Stimulated activated CD8-positive, alpha-beta memory T cell treated with anti-CD3 and anti-CD28 coated beads, Interleukin-4, amount 100 ng/mL, for 24 hours (primary cell): ENCODE measurements around the gene STK38.
A peak's percentile ranks its signal among the peaks of the same experiment; 100 is the strongest.

ENCODE experiments used
- DNase-seq: peaks from one replicate; pipeline ENCODE4 v3.0.0-alpha.2; 2020; ENCODE audit warnings: low read depth

STK38 gene

DNA sequence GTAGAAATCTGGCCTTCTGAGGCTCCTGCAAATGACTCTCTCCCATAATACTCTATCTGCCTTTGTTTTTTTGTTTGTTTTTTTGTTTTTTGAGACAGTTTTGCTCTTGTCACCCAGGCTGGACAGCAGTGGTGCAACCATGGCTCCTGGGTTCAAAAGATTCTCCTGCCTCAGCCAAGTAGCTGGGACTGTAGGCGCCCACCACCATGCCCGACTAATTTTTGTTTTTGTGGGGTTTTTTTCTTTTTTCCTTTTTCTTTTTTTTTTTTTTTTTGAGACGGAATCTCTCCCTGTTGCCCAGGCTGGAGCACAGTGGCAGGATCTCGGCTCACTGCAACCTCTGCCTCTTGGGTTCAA is 16.6 kb upstream of the STK38 start:
- DNase-seq, result no peak

DNA sequence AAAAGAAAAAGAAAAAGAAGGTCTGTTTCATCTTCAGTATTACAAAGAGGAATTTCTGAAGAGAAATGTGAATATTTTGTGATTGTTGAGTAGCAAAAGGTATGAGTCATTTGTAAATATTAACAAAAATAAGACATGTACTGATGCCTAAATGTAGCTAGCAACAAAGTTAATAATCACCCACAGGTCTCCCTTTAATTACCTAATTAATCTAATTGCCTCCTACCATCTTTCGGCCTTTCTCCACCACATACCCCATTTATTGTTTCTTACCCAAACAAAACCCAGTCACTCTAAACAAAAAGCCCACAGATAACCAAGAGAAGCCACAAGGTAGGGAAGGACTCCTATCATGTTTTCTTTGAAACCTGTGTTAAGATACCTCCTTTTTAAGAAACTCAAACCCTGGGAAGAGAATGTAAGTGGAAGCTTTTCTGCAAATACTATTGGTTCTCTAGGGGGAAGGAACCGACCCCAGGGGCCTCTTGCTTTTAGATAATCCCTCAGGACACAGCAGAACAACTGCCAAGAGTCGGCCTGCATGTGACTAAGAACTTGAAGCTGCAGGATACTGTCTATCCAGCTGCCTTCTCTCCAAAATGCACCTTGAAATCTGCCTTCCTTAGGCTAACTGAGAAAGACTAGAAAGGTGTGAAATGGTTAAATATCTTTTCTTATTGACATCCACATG is 16.1 kb upstream of the STK38 start:
- DNase-seq, result no peak

DNA sequence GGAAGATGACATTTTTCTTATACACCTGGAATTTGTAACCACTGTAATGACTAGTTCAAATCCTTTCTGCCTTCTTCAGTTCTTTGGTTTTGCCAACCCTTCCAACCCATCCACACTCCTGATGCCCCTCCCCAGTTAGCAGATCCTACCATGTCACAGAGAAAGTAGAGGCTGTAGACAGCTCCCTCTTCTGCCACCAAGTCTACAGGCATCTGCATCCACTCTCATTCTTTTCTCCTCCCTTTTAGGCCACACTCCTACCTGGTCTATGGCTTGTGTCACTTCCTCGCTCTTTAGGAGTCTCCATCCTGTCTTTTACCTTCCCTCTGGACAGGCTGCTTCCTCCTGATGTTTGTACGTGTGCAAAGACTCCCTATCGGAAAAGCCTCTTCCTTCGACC is 13.5 kb upstream of the STK38 start:
- no peak for DNase-seq

DNA sequence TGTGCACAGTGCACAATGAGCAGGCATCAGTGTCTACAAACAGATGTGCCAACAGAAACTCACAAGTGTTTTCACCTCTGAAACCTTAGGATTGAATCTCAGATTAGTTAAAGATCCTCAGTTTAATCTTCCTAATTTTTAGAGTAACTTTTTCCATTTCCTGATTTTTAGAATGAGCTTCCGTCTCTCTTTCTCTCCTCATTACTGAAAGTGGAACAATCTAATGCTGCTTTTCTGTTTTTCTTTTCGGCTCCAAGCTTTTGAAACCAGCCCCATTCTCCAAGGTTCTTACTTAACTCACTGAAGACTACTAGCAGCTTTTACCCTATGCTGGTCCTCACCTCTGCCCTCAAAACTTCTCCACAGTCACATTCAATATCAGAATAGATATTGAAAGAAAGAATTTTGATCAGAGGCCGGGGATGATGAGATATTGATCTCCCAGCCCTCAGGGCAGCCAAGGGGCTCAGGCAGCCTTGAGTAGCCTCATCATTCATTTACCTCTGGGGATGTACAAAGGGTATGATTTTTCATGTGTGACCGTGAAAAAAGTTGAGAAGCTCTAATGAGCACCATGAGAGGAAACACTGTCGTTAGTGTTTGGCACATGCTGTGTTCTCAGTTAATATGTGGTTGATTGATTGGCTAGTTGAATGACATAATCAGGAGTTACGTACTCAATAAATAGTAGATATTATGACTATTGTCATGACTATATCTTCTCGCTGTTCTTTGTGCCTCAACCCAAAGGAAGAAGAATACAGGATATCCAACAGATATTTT is 11.9 kb upstream of the STK38 start:
- no peak for DNase-seq

DNA sequence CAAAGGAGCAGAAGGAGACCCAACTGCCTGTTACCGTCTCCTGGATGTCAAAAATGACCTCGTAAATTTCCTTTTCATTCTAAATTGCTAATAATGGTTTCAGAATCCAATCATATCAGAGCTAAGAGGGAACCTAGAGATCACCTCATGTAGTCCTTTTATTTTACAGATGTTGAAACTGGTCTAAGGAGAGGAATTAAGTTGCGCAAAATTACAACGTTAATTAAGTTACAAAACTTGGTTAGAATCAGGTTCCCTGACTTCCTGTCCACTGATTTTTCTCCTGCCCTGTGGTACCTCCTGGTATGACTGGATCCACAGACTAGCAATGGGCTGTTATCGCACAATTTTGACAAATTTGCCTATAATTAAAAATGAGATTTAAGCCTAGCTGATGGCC is 9.0 kb upstream of the STK38 start:
- DNase-seq, result no peak

DNA sequence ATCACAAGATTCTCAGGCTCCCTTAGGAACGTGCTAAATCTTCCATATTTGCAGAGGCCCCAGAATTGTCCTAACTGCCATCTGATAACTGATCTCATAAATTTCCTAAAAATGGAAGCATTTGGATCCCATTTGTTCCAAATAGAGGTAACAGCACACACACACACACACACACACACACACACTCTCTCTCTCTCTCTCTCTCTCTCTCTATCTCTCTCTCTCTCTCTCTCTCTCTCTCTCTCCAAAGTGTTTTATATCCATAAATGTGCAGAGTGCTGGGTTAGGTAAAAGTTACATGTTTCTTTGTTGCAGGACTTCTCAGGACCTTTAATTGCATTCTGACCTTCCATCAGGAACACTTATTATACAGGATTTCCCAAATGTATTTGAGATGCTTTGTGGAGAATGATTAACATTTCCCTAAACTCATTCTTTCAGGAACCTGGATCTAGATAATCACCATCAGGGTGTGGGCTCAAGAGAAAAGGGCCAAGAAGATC is 8.5 kb upstream of the STK38 start:
- no peak for DNase-seq

DNA sequence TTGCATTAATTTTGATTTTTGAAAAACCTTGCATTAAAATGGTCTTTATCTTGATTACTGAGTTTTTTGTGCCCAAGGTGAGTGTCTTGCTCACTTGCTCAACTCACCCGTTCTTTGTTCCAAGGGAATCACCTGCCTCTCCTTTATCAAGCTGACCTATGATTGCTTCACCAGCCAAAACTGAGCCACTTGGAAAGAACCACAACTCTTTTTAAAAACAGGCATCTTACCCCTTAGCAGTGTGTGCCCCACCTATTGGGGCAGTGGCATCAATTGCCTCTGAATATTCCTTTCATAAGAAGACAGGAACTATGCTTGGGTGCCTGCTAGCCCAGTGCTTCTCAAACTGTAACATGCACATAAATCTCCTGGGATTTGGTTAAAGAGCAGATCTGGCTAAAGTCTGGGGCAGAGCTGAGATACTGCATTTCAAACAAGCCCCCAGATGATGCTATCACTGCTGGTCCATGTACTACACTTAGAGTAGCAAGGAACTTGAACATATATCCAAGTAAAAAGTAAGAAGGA is 3.3 kb upstream of the STK38 start:
- no peak for DNase-seq

DNA sequence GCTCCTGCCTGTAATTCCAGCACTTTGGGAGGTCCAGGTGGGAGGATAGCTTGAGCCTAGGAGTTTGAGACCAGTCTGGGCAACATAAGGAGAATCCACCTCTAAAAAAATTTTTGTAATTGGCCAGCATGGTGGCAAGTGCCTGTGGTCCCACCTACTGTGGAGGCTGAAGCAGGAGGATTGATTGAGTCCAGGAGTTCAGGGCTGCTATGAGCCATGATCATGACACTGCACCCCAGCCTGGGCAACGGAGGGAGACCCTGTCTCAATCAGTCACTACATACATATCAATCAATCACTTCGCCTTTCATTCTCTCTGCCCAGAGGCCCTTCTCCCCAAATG is 1.1 kb upstream of the STK38 start:
- no peak for DNase-seq

DNA sequence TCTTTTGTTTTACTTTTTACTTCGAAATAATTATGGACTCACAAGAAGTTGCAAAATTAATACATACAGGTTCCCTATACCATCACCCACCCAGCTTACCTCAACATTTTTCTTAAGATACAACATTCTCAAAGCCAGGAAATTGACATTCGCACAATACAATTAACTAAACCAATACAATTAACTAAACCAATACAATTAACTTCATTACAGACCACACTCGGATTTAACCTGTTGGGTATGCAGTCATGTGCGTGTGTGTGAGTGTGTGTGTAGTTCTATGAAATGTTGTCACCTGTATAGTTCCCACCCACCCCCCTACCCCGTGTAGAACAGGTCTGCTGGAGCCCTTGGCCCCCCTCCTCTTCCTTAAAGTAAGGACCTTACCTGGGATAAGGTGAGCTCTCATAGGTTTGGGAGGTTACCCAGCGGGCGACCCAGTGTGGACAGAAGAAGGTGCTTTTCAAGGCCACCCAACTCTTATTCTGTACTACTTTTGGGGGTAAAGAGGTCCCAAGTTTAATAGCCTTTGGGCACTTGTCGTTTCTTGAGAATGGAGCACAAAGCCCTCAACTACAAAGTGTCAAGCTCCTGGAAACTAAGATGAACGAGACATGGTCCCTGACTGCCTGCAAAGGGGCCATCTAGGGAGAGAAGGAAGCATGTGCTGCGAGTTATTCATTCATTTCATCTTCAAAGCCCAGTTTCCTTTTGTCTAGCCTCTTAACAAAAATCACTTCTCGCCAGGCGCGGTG is 544 bp upstream of the STK38 start:
- no peak for DNase-seq

DNA sequence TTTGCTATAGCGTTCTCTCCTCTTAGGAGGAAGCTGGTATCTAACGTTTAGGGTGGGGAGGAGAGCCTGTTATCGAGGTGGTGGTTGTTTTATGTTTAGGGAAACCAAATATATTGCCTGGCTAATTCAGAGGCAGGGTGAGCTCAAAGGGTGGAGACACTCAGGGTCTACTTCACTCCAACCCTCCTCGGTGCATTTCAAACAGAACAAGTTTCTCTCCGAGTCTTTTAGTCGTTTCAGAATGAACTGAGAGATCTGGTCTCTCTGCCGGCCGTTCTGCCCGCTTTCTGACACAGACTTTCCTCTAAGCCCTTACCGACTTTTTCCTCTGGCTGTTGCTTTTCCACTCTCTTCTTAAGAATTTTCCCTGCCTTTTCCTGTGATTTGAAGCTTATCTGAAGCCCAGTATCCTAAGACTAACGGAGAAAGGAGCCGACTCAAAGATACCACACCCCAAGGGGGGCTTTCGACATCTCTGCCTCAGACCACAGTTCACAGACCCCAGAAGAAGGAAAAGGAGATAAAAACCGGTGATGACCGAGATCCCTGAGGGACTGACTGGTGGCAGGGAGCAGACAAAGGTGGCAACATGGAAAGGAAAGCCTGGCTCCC is 865 bp downstream of the STK38 start:
- DNase-seq, result no peak

DNA sequence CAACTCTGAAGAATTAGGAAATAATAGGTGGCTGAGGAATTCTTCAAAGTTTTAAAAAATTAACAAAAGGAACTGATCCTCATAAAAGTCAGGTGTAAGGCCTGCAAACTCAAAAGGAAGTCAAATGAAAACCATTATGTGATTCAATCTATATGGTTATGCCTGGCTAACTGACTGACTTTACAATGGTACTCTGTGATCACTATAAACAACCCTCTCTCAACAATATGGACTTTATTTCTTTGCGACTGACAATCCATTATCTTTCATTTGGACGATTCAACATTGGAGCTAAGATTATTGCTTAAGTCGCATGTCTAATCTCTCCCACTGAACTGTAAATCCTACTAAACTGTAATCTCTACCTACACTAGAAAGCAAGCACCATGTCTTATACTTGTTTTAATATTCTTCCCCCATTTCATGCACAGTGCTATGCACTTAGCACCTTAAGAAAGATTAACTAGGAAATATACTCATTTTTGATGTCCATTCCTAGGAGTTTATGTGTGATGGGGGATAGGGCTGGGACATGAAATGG is 1.4 kb downstream of the STK38 start:
- no peak for DNase-seq

DNA sequence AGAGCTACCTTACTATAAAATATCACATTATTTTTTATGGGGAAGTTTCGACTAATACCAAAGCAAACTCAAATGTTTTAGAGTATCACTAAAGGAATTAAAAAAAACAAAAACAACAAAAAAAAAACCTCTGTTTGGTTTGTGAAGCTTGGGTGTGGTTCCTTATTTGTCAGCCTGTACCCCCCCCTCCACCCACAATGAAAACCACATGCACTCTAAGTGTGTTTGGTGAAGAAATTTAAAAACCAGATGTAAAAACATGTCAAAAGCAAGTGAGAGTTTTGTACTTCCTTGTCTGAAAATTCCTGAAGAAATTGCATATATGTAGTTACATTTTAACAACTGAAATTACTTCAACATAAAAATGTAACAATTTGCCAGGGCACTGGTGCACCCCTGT is 3.1 kb downstream of the STK38 start:
- DNase-seq, result peak; percentile 27

DNA sequence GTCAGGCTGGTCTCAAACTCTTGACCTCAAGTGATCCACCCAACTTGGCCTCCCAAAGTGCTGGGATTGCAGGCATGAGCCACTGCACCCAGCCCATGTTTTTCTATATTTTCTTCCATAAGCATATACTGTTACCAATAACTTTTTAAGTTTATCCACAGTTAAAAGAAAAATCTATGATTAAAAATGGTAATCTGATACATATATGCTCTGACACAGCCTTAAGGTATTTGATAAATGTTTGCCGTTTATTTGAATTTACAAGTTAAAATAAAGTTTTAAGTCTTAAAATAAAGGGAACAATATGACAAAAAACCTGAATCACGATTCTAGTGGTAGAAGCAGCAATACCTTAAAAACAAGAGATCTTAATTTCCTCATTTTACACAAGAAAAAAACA is 5.2 kb downstream of the STK38 start:
- DNase-seq, result no peak

DNA sequence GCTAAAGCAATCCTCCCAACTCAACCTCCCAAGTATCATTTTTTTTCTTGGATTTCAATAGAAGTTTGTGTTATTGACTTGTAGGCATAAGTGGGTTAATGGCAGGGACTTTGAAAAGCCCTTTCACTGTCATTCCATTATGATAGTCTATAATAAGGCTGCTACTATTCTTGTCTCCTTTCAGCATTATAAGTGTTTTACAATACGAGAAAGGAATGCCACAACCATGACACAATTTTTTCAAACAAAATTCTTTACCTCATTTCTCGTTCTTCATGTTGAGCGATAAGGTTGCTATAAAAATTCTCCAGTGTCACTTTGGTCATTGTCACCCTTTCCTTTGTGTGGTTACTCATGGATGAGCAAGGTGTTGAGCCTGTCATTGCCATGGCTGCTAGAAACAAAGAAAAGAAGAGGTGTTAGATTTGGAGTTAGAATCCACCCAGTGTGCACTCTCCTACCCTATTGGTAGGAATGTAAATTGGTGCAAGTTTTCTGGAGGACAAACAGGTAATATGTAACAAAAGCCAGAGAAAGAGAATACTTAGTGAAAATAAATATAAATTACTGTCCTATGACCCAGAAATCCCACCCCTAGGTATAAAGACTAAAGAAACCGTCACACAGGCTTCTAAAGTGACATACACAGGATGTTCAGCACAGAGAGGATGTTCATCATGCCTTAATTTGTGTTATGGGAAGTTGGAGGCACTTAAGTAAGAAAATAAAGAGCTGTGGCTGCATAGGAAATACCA is 7.3 kb downstream of the STK38 start:
- DNase-seq, result no peak

DNA sequence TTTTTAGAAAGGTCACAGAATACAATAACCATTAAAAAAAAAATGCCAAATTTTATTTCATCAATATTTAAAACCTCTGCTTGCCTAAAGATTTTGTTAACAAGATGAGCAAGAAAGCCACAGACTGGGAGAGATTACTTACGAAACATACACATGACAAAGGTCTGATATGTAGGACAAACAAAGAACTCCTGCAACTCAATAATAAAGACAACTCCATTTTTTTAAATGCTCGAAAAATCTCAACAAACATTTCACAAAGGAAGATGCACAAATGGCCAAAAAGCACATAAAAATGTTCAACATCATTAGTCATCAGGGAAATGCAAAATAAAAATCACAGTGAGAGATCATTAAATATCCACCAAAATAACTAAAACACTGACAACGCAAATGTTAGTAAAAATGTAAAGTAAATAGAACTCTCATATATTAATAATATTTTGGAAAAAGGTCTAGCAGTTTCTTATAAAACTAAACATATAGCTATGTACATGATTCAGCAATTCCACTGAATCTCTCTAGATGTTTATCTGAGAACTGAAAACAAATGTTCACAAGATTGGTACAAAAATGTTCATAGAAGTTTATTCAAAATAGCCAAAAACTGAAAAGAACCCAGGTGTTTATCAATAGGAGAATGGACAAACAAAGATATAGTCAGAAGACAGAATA is 10.3 kb downstream of the STK38 start:
- no peak for DNase-seq

DNA sequence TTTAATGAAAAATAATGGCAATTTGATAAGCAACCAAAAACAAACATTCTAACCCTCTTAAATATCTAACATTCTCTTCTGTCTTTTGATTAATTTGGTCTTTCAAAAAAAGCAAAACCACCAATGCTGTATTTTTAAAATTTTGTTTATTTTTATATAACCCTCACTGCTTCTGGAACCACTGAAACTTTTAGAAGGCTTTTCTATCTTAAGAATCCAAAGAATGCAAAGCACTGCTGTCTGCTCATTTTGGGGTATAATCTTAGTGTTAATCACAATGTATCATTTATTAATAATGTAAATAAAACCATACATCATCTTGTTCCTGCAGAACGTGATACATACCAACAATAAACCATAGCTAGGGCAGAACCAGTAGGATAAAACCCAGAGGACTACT is 14.0 kb downstream of the STK38 start:
- no peak for DNase-seq

DNA sequence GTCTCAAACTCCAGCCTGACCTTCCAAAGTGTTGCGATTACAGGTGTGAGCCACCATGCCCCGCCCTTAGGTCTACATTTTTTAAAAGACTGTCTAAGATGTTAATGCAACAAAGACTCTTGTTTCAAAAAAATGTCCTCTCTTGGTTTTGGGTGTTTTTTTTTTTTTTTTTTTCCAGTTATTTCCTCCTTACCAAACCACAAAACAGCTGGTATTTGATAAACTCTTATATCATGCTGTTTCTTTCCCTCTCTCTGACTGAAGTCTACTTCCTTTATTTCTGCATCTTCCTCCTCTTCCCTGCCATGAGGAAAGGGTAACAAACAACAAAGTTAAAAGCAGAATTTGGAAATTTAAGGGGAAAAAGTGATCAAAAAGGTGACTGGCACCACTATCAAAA is 21.2 kb downstream of the STK38 start:
- no peak for DNase-seq

DNA sequence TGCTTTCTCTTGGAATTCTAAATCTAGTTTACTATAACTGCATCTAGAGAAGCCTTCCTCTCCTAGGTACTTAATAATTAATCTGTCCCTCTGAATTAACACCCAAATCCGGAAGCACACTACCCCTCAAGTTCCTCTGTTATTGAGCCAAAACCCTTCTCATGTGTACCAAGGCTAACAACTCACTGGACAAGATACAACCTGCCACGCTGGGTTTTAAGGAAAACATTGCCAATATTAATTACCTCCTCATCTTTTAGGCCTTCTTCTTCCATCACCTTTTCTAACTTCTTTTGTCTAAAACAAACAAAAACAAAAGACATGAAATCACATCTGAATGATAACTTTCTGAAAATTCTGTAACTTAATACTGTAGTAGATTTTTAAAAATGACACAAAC is 21.9 kb downstream of the STK38 start:
- no peak for DNase-seq

DNA sequence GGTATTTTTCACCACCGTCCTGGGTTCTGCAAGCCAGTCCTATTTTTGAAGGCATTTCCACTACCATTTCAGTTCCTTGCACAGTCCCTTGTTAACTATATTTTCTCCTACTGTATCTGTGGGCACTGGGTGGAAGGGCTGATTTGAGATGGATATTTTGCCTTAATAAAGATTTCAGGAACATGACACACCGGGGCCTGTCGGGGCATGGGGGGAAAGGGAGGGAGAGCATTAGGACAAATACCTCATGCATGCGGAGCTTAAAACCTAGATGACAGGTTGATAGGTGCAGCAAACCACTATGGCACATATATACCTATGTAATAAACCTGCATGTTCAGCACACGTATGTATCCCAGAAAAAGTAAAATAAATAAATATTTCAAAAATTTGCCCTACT is 22.4 kb downstream of the STK38 start:
- no peak for DNase-seq

DNA sequence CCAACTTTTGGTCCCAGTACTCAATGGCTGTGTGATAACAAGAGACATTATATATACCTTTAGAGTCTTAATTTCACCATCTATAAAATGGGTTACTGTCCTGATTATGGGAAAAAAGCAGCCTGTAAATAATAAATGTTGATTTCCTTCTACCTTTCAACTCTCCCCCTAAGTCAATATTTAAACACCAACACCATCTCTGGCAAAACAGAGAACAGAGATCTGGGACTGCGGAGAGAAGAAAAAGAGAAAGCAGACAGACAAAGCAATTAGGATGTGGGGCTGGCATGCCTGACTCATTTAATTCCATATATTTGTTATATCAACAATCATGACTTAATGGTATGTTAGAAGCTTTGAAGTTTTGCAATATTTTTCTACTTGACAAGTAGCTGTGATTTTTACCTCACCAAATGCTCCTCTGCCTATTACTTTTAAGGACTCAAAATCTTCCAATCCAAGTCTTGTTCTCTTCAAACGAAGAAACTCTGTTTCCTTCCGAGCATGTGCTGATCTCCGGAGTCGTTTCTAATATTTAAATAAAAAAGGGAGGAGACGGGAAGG is 23.3 kb downstream of the STK38 start:
- no peak for DNase-seq

DNA sequence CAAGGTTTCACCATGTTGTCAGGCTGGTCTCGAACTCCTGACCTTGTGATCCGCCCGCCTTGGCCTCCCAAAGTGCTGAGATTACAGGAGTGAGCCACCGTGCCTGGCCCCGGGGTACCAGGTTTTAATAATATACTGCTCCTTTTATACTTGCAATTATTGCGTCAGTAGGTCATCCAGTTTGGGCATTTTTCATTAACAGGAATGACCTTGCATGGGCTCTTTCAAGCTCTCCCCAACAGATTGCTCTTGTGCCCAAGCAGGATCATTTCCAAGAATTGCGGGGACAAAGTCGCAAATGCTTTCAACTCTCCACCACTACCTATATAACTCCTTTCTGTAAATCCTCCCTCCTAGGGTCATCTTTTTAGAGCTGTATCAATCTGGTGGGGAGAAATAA is 23.8 kb downstream of the STK38 start:
- no peak for DNase-seq
